Hepatocyte (in vitro differentiated cells): ENCODE measurements around the gene C6orf15. TPM values are rescaled to one million over a fixed set of nuclear protein-coding genes. Genes with fewer than 3 reads are reported as not detected.

Experiments used
- DNase-seq: peaks from one replicate; pipeline ENCODE4 v3.0.0-alpha.2; 2016; ENCODE audit warnings: low spot score
- H2AFZ ChIP-seq: fragments of 200-600 bp; sonication (generic); 2 replicates; pipeline ENCODE4 v1.6.0; 2016; ENCODE audit warnings: antibody characterized with exemption, mild to moderate bottlenecking
- H3K27ac ChIP-seq: fragments of 200-600 bp; sonication (generic); 2 replicates; pipeline ENCODE4 v1.5.1; 2016; ENCODE audit warnings: mild to moderate bottlenecking
- H3K27me3 ChIP-seq: fragments of 200-600 bp; sonication (generic); 2 replicates; pipeline ENCODE4 v1.6.1; 2016
- H3K36me3 ChIP-seq: fragments of 200-600 bp; sonication (generic); replicated peaks from 2 replicates; pipeline ENCODE4 v1.5.1; 2016; ENCODE audit warnings: low read depth; ENCODE audit not compliant: insufficient read depth
- H3K4me1 ChIP-seq: fragments of 200-600 bp; sonication (generic); 2 replicates; pipeline ENCODE4 v1.5.1; 2016; ENCODE audit warnings: mild to moderate bottlenecking, moderate library complexity; ENCODE audit not compliant: insufficient read depth
- H3K4me2 ChIP-seq: fragments of 200-600 bp; sonication (generic); 2 replicates; pipeline ENCODE4 v1.6.0; 2016
- H3K4me3 ChIP-seq: fragments of 200-600 bp; sonication (generic); 2 replicates; pipeline ENCODE4 v1.5.1; 2016; ENCODE audit warnings: mild to moderate bottlenecking
- H3K79me2 ChIP-seq: fragments of 200-600 bp; sonication (generic); 2 replicates; pipeline ENCODE4 v1.6.0; 2017; ENCODE audit warnings: mild to moderate bottlenecking
- H3K9me2 ChIP-seq: fragments of 200-600 bp; sonication (generic); replicated peaks from 2 replicates; pipeline ENCODE4 v1.6.0; 2017; ENCODE audit warnings: mild to moderate bottlenecking; ENCODE audit not compliant: insufficient read depth
- H3K9me3 ChIP-seq: fragments of 200-600 bp; sonication (generic); 2 replicates; pipeline ENCODE4 v1.5.1; 2016; ENCODE audit warnings: low read depth, mild to moderate bottlenecking
- H4K20me1 ChIP-seq: fragments of 200-600 bp; sonication (generic); 2 replicates; pipeline ENCODE4 v1.6.0; 2016; ENCODE audit warnings: mild to moderate bottlenecking; ENCODE audit not compliant: insufficient read depth, poor library complexity, severe bottlenecking
- EZH2 ChIP-seq: fragments of 200-600 bp; sonication (generic); IDR thresholded peaks from 2 replicates; pipeline ENCODE4 v1.6.1; 2016; ENCODE audit warnings: antibody characterized with exemption, mild to moderate bottlenecking, borderline replicate concordance
- EZH2phosphoT487 ChIP-seq: fragments of 200-600 bp; sonication (generic); IDR thresholded peaks from one replicate; pipeline ENCODE4 v1.6.1; 2018; ENCODE audit warnings: antibody characterized with exemption, mild to moderate bottlenecking, low read depth, moderate library complexity; ENCODE audit not compliant: unreplicated experiment, severe bottlenecking
- WGBS: methylation state at CpG from one replicate; pipeline ENCODE4 v1.1.6; 2016; ENCODE audit warnings: low lambda C conversion rate; ENCODE audit errors: missing lambda C conversion rate; 5-methylcytosine and 5-hydroxymethylcytosine counted together
- polyA plus RNA-seq: library from polyadenylated mRNA; unstranded; fragments of >200 nt; fragmentation: Nextera tagmentation; extraction: Ambion mirVana; gene quantifications from 2 replicates; pipeline ENCODE4 v1.2.1, GENCODE V29; 2016
- total RNA-seq: library from RNA; depleted of rRNA; stranded (reverse); fragments of >200 nt; gene quantifications from 2 replicates; pipeline ENCODE4 v1.2.3, GENCODE V29; 2014
- TF ChIP-seq, protein P1 (sequence below): fragments of 200-600 bp; sonication (generic); IDR thresholded peaks from 2 replicates; pipeline ENCODE4 v1.5.1; 2016; ENCODE audit warnings: antibody characterized with exemption, mild to moderate bottlenecking; ENCODE audit not compliant: poor library complexity

The C6orf15 gene
- total and polyA plus RNA-seq, 2 experiments from 2014 or later, result not detected

- Histone ChIP-seq H3K4me3 (no peak overlapping the region), H3K79me2 (no peaks in the 10 kb centered on the region), H3K27me3 (no peaks in the 10 kb centered on the region), H3K27ac (no peak overlapping the region), H3K9me3 (no peaks in the 10 kb centered on the region), H2AFZ (no peak overlapping the region), H4K20me1 (no peaks in the 10 kb centered on the region), H3K4me2 (no peak overlapping the region), H3K36me3 (no peaks in the 10 kb centered on the region), H3K9me2 (no peaks in the 10 kb centered on the region), H3K4me1 (peaks cover 4% of the 10 kb centered on the region)
- TF ChIP-seq, protein P1, sequence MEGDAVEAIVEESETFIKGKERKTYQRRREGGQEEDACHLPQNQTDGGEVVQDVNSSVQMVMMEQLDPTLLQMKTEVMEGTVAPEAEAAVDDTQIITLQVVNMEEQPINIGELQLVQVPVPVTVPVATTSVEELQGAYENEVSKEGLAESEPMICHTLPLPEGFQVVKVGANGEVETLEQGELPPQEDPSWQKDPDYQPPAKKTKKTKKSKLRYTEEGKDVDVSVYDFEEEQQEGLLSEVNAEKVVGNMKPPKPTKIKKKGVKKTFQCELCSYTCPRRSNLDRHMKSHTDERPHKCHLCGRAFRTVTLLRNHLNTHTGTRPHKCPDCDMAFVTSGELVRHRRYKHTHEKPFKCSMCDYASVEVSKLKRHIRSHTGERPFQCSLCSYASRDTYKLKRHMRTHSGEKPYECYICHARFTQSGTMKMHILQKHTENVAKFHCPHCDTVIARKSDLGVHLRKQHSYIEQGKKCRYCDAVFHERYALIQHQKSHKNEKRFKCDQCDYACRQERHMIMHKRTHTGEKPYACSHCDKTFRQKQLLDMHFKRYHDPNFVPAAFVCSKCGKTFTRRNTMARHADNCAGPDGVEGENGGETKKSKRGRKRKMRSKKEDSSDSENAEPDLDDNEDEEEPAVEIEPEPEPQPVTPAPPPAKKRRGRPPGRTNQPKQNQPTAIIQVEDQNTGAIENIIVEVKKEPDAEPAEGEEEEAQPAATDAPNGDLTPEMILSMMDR, result no peak
- no peak for TF ChIP-seq EZH2phosphoT487
- TF ChIP-seq EZH2, result no peak
- 94% methylated on average over 10 of the region's 10 CpGs for WGBS
- DNase-seq, result no peak
Observed at GRCh38 chr6:31135710-31136109, 23.3 kb upstream of the C6orf15 start.

GRCh38 chr6:31132806-31133205 lies 20.4 kb upstream of the C6orf15 start:
- no peaks in the 10 kb centered on the region for H3K9me3 ChIP-seq
- WGBS, result 80% methylated on average over 6 of the region's 6 CpGs
- H3K4me3 ChIP-seq, result no peak overlapping the region
- peaks cover 3% of the 10 kb centered on the region for H3K4me1 ChIP-seq
- no peaks in the 10 kb centered on the region for H3K79me2 ChIP-seq
- H2AFZ ChIP-seq, result no peak overlapping the region
- no peak overlapping the region for H3K27ac ChIP-seq
- no peaks in the 10 kb centered on the region for H4K20me1 ChIP-seq
- DNase-seq, result no peak
- H3K4me2 ChIP-seq, result no peak overlapping the region
- no peaks in the 10 kb centered on the region for H3K36me3 ChIP-seq
- no peak for TF ChIP-seq EZH2
- TF ChIP-seq, protein P1, result no peak
- no peak for TF ChIP-seq EZH2phosphoT487
- no peaks in the 10 kb centered on the region for H3K27me3 ChIP-seq
- no peaks in the 10 kb centered on the region for H3K9me2 ChIP-seq

DNA sequence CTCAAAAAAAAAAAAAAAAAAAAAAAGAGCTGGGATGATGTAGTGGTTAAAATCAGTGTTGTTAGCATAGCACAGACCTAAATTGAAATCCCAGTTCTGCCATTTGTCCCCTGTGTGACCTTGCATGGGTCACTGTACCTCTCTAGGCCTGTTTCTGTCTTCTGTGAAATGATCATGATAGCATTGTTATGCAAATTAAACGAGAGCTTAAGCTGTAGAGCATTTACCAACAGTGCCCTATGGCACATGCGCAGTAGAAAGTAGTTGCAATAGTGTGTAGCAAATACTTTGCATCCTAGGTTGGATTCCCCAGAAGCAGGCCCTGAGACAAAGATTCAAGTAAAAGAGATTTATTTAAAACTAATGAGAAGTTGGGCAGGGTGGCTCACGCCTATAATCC lies 19.2 kb upstream of the C6orf15 start:
- H3K4me1 ChIP-seq, result peaks cover under 1% of the 10 kb centered on the region
- no peak overlapping the region for H2AFZ ChIP-seq
- no peak for DNase-seq
- no peak overlapping the region for H3K4me3 ChIP-seq
- H4K20me1 ChIP-seq, result no peaks in the 10 kb centered on the region
- no peaks in the 10 kb centered on the region for H3K9me3 ChIP-seq
- H3K27me3 ChIP-seq, result no peaks in the 10 kb centered on the region
- no peaks in the 10 kb centered on the region for H3K36me3 ChIP-seq
- no peaks in the 10 kb centered on the region for H3K9me2 ChIP-seq
- WGBS, result 88% methylated on average over 3 of the region's 3 CpGs
- H3K27ac ChIP-seq, result no peak overlapping the region
- H3K4me2 ChIP-seq, result no peak overlapping the region
- TF ChIP-seq EZH2phosphoT487 (no peak), EZH2 (no peak)
- TF ChIP-seq, protein P1, result no peak
- H3K79me2 ChIP-seq, result no peaks in the 10 kb centered on the region

DNA sequence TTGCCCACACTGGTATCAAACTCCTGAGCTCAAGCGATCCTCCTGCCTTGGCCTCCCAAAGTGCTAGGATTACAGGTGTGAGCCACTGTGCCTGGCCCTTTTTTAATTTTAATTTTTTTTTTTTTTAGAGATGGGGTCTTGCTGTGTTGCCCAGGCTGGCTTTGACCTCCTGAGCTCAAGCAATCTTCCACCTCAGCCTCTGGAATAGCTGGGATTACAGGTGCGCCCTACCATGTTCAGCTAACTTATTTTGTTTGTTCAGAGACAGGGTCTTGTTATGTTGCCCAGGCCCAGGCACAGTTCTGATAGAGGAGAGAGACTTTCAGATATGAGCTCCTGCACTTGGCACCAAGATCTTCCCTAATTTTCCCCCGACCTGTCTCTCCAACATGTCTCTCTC lies 18.4 kb upstream of the C6orf15 start:
- Histone ChIP-seq H3K4me3 (no peak overlapping the region), H3K9me2 (no peaks in the 10 kb centered on the region), H2AFZ (no peak overlapping the region), H3K27ac (no peak overlapping the region), H3K4me2 (no peak overlapping the region), H4K20me1 (no peaks in the 10 kb centered on the region), H3K9me3 (no peaks in the 10 kb centered on the region), H3K79me2 (no peaks in the 10 kb centered on the region), H3K36me3 (no peaks in the 10 kb centered on the region), H3K4me1 (peaks cover 3% of the 10 kb centered on the region), H3K27me3 (no peaks in the 10 kb centered on the region)
- DNase-seq, result no peak
- WGBS, result 98% methylated on average over 3 of the region's 3 CpGs
- no peak for TF ChIP-seq EZH2phosphoT487
- TF ChIP-seq EZH2, result no peak
- TF ChIP-seq, protein P1, result no peak
